Endothelial cell (in vitro differentiated cells): ENCODE results near the gene NID2. TPM values are rescaled to one million over a fixed set of nuclear protein-coding genes. Genes with fewer than 3 reads are reported as not detected.

Source experiments
- DNase-seq: peaks from one replicate; pipeline ENCODE4 v3.0.0; 2021; ENCODE audit warnings: low spot score
- H3K27ac Mint-ChIP-seq: one replicate; pipeline ENCODE4 v1.8.0; 2021; ENCODE audit warnings: mixed read lengths, inconsistent platforms; ENCODE audit not compliant: unreplicated experiment
- H3K27me3 Mint-ChIP-seq: one replicate; pipeline ENCODE4 v1.8.0; 2021; ENCODE audit warnings: mild to moderate bottlenecking, moderate library complexity, mixed read lengths, inconsistent platforms; ENCODE audit not compliant: unreplicated experiment
- H3K36me3 Mint-ChIP-seq: one replicate; pipeline ENCODE4 v1.8.0; 2021; ENCODE audit warnings: mild to moderate bottlenecking, low read depth, mixed read lengths, inconsistent platforms; ENCODE audit not compliant: unreplicated experiment
- H3K4me1 Mint-ChIP-seq: one replicate; pipeline ENCODE4 v1.8.0; 2021; ENCODE audit warnings: mild to moderate bottlenecking, mixed read lengths, inconsistent platforms; ENCODE audit not compliant: unreplicated experiment
- H3K4me3 Mint-ChIP-seq: one replicate; pipeline ENCODE4 v1.8.0; 2021; ENCODE audit warnings: mild to moderate bottlenecking, mixed read lengths, inconsistent platforms; ENCODE audit not compliant: unreplicated experiment
- H3K9me3 Mint-ChIP-seq: one replicate; pipeline ENCODE4 v1.8.0; 2021; ENCODE audit warnings: mixed read lengths, inconsistent platforms; ENCODE audit not compliant: unreplicated experiment
- total RNA-seq: library from RNA; stranded (reverse); fragmentation: NEBNext Ultra II Directional; extraction: Animal tissue kit (Norgen Biotek cat#: 25700); gene quantifications from one replicate; pipeline ENCODE4 v1.2.1, GENCODE V29; 2021; ENCODE audit not compliant: unreplicated experiment
- TF ChIP-seq, protein P1 (sequence below): fragments of 200-600 bp; sonication (generic); IDR thresholded peaks from one replicate; pipeline ENCODE4 v1.5.0; 2021; ENCODE audit warnings: antibody characterized with exemption; ENCODE audit not compliant: unreplicated experiment

The NID2 gene
- total RNA-seq, 1 donor from 2014 or later, result 80.8 TPM

DNA sequence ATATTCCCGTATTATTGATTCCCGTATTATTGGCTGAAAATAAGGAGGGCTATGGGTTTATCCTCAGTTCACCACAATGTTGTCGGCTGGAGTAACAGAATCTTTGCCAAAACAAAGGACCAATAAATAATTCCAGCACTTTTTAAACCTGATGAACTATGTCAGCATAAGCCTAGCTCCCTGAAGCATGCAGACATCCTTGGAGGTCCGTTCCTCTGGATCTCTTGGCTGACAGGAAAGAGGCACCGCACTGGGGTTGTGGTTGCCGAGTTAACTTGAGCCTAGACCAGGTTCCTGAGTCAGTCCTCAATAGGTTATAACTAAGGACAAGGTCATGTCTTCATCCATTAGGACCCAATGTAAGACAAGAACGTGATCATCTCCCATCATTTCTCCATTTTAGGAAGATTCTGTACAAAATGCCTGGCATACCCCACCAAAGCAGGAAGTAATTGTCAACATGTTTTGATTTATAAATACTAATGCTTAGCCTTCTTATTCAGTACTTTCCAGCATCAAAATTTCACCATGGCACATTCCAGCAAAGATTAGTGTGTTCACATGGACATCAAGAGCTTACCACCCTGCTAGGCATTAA, 36.6 kb downstream of the NID2 start:
- no peak for DNase-seq
- Mint-ChIP-seq H3K27ac (no peak overlapping the region), H3K9me3 (no peaks in the 10 kb centered on the region), H3K27me3 (no peaks in the 10 kb centered on the region), H3K36me3 (peaks cover 8% of the 10 kb centered on the region), H3K4me3 (no peak overlapping the region), H3K4me1 (peaks cover 30% of the 10 kb centered on the region)
- TF ChIP-seq, protein P1, sequence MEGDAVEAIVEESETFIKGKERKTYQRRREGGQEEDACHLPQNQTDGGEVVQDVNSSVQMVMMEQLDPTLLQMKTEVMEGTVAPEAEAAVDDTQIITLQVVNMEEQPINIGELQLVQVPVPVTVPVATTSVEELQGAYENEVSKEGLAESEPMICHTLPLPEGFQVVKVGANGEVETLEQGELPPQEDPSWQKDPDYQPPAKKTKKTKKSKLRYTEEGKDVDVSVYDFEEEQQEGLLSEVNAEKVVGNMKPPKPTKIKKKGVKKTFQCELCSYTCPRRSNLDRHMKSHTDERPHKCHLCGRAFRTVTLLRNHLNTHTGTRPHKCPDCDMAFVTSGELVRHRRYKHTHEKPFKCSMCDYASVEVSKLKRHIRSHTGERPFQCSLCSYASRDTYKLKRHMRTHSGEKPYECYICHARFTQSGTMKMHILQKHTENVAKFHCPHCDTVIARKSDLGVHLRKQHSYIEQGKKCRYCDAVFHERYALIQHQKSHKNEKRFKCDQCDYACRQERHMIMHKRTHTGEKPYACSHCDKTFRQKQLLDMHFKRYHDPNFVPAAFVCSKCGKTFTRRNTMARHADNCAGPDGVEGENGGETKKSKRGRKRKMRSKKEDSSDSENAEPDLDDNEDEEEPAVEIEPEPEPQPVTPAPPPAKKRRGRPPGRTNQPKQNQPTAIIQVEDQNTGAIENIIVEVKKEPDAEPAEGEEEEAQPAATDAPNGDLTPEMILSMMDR, result no peak

DNA sequence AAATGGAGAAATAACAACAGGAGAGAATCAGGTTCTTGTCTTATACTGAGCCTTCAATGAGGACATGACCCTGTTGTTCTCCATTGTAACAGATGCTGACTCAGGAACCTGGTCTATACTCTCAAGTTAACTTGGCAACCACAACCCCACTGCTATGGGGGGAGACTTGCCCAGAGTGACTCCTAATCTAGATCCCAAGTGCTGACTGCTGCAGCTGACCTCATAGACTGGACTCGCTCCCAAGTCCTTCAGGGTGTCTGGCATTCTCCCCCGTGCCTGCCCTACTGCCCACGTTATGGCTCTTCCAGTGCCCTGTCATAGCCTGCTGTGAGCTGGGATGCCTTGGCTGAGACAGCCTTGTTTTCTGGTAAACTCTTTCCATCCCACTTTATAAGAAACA, 37.1 kb downstream of the NID2 start:
- H3K4me3 Mint-ChIP-seq, result no peak overlapping the region
- peaks cover 8% of the 10 kb centered on the region for H3K36me3 Mint-ChIP-seq
- no peak for DNase-seq
- no peak overlapping the region for H3K27ac Mint-ChIP-seq
- H3K27me3 Mint-ChIP-seq, result no peaks in the 10 kb centered on the region
- H3K4me1 Mint-ChIP-seq, result peaks cover 34% of the 10 kb centered on the region
- TF ChIP-seq, protein P1, result no peak
- H3K9me3 Mint-ChIP-seq, result no peaks in the 10 kb centered on the region

DNA sequence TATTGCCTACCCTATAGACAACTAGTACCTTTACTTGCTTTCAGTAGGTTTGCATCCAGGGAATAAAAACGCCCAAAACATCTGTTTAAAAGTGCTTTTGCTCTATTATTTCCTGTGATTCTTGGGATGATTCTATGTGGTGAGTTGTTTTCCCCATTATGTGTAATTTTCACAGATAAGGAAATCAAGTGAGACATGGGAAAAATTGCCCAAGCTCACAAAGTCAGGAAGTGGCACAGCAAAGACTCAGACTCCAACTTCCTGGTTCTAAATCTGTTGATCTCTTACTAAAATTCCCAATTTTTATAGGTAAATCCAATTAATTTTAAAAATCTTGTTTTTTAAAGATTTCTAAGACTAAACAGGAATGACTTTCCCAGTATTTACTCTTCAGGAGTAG, 39.0 kb downstream of the NID2 start:
- Mint-ChIP-seq H3K36me3 (peaks cover 8% of the 10 kb centered on the region), H3K4me1 (peaks cover 40% of the 10 kb centered on the region), H3K27ac (peak overlapping the region; percentile 85), H3K4me3 (no peak overlapping the region), H3K9me3 (no peaks in the 10 kb centered on the region), H3K27me3 (no peaks in the 10 kb centered on the region)
- TF ChIP-seq, protein P1, result no peak
- no peak for DNase-seq

DNA sequence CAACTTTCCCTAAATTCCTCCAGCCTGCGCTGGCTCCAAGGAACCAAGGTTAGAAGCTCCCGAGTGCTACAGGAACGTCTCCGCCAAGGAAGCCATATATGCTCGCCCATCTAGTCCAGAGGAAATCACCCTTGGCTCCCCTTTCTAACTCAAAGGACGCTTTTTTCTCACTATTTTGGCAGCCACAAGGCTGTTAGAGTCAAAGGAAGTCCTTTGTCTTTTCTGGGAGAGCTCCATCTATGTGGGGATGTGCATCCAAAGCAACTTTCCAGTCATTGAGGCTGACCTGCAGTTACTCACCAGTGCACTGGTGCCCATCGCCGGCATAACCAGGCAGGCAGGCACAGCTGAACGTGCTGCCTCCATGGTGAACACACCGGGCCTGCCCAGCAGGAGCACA, 42.0 kb downstream of the NID2 start:
- Mint-ChIP-seq H3K36me3 (peaks cover 4% of the 10 kb centered on the region), H3K27me3 (peaks cover 2% of the 10 kb centered on the region)

DNA sequence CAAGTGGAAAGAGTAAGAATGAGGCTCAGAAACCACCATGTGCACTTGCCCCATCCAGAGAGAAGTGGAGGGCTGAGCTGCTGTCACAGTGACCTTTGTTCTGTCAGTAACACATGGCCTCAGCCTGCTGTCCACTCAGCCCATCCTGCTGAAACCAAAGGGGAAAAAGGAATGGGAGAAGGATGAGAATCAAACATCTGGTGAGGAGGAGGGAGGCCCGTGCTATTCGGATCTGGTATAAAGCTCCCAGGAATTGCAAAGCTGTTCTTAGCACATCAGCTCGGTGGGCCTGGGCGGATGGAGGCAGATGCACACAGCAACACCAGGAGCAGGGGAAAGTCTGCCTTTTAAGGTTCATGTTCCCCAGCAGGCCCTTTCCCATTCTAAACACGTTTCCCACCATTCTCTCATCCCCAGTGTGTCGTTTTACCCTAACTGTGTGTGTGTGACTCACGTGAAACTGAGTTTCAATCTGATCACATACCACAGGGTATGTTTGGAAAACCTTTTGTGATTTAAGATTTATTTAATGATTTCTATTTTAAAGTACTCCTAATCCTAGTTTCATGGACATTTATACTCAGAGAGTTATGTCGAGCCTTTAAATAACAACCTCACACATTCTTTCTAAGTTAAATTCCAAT, 42.7 kb downstream of the NID2 start:
- Mint-ChIP-seq H3K36me3 (peaks cover 4% of the 10 kb centered on the region), H3K9me3 (no peaks in the 10 kb centered on the region), H3K4me3 (no peak overlapping the region), H3K4me1 (peaks cover 54% of the 10 kb centered on the region), H3K27ac (no peak overlapping the region), H3K27me3 (peaks cover 2% of the 10 kb centered on the region)
- TF ChIP-seq, protein P1, result no peak
- DNase-seq, result no peak

More for the DNA sequence above, 42.0 kb downstream of the NID2 start:
- DNase-seq, result no peak
- Mint-ChIP-seq H3K4me3 (no peak overlapping the region), H3K9me3 (no peaks in the 10 kb centered on the region), H3K27ac (no peak overlapping the region), H3K4me1 (peaks cover 47% of the 10 kb centered on the region)
- TF ChIP-seq, protein P1, result no peak
